Kidney epithelial cell (primary cell): ENCODE measurements around the gene CCDC186. TPM values are rescaled to one million over a fixed set of nuclear protein-coding genes. Genes with fewer than 3 reads are reported as not detected.

Experiments
- DNase-seq: peaks from one replicate; pipeline ENCODE4 v3.0.0-alpha.2; 2010; ENCODE audit warnings: low read depth
- H3K27me3 ChIP-seq: 2 replicates; pipeline ENCODE4 v1.6.0; 2011; ENCODE audit warnings: low read length; ENCODE audit not compliant: control insufficient read depth, insufficient read depth
- H3K36me3 ChIP-seq: 2 replicates; pipeline ENCODE4 v1.5.1; 2011; ENCODE audit warnings: low read length; ENCODE audit not compliant: control insufficient read depth, insufficient read depth
- H3K4me3 ChIP-seq: 2 replicates; pipeline ENCODE4 v1.5.1; 2011; ENCODE audit warnings: low read depth, mild to moderate bottlenecking, control low read depth, low read length
- total RNA-seq: library from RNA; depleted of rRNA; stranded (reverse); fragments of >200 nt; gene quantifications from 2 replicates; pipeline ENCODE4 v1.2.3, GENCODE V29; 2015
- TF ChIP-seq, protein P1 (sequence below): IDR thresholded peaks from 2 replicates; pipeline ENCODE4 v1.5.1; 2011; ENCODE audit warnings: mild to moderate bottlenecking, moderate library complexity, low read length, control low read depth, inconsistent platforms; ENCODE audit not compliant: insufficient read depth, poor library complexity, severe bottlenecking

Gene CCDC186
- total RNA-seq, 1 donor from 2014 or later = 14.1 TPM

DNA sequence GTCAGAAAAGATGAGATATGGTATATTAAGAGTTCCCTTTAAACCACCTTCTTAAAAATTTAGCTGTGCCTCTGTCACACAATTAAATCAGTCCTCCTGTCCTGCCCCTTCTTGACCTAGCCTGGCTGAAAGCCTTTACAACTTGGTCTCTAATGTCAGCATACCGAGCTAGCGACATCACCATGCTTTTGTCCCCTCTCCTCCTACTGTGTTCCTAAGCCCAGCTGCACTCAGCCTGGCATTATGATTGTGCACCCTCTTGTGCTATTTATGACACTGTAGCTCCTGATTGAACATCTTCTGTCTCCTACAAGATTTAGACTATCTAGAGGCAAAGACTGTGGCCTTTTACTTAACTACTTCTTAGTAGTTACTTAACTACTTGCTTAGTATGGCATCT, 34.3 kb upstream of the CCDC186 start:
- no peak for DNase-seq
- Histone ChIP-seq H3K36me3 (no peaks in the 10 kb centered on the region), H3K27me3 (no peaks in the 10 kb centered on the region), H3K4me3 (no peak overlapping the region)
- TF ChIP-seq, protein P1, sequence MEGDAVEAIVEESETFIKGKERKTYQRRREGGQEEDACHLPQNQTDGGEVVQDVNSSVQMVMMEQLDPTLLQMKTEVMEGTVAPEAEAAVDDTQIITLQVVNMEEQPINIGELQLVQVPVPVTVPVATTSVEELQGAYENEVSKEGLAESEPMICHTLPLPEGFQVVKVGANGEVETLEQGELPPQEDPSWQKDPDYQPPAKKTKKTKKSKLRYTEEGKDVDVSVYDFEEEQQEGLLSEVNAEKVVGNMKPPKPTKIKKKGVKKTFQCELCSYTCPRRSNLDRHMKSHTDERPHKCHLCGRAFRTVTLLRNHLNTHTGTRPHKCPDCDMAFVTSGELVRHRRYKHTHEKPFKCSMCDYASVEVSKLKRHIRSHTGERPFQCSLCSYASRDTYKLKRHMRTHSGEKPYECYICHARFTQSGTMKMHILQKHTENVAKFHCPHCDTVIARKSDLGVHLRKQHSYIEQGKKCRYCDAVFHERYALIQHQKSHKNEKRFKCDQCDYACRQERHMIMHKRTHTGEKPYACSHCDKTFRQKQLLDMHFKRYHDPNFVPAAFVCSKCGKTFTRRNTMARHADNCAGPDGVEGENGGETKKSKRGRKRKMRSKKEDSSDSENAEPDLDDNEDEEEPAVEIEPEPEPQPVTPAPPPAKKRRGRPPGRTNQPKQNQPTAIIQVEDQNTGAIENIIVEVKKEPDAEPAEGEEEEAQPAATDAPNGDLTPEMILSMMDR = no peak

DNA sequence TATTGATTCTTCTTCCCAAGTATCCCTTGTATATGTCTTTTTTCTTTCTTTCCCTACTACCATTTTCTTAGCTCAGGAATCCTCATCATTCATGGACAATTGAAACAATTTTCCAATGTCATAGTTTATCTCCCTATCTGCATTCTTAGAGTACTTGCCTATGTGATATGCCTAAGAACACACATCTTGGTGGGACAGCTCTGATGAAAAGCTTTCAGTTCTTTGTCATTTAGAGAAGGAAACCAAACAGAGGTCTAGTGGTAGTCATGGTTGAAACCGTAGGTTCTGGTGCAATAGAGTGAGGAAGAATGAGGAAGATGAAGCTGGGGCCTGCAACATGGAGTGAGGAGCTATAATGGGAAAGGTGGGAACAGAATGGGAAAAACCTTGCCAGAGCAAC, 33.3 kb upstream of the CCDC186 start:
- Histone ChIP-seq H3K4me3 (no peak overlapping the region), H3K36me3 (no peaks in the 10 kb centered on the region), H3K27me3 (no peaks in the 10 kb centered on the region)
- DNase-seq = no peak
- TF ChIP-seq, protein P1 = no peak

GRCh38 chr10:114206902-114207301, 32.9 kb upstream of the CCDC186 start:
- TF ChIP-seq, protein P1 = no peak
- Histone ChIP-seq H3K4me3 (no peak overlapping the region), H3K27me3 (no peaks in the 10 kb centered on the region), H3K36me3 (no peaks in the 10 kb centered on the region)
- no peak for DNase-seq

- DNase-seq = no peak
- H3K36me3 ChIP-seq = no peaks in the 10 kb centered on the region
- TF ChIP-seq, protein P1 = no peak
- H3K27me3 ChIP-seq = no peaks in the 10 kb centered on the region
- H3K4me3 ChIP-seq = no peak overlapping the region
Observed at GRCh38 chr10:114202812-114203211, 28.8 kb upstream of the CCDC186 start.

GRCh38 chr10:114199239-114199638, 25.2 kb upstream of the CCDC186 start:
- Histone ChIP-seq H3K4me3 (no peak overlapping the region), H3K36me3 (no peaks in the 10 kb centered on the region), H3K27me3 (no peaks in the 10 kb centered on the region)
- no peak for DNase-seq
- TF ChIP-seq, protein P1 = no peak

GRCh38 chr10:114195079-114195478, 21.1 kb upstream of the CCDC186 start:
- TF ChIP-seq, protein P1 = no peak
- Histone ChIP-seq H3K4me3 (no peak overlapping the region), H3K36me3 (no peaks in the 10 kb centered on the region), H3K27me3 (no peaks in the 10 kb centered on the region)
- no peak for DNase-seq
